ENCODE measurements around the gene CPTP. TPM values are rescaled to one million over a fixed set of nuclear protein-coding genes. Genes with fewer than 3 reads are reported as not detected.
A peak's percentile ranks its signal among the peaks of the same experiment; 100 is the strongest.

CPTP gene
- total RNA-seq, 2 experiments from 2014 or later, result 18.5 to 21.4 TPM

DNA sequence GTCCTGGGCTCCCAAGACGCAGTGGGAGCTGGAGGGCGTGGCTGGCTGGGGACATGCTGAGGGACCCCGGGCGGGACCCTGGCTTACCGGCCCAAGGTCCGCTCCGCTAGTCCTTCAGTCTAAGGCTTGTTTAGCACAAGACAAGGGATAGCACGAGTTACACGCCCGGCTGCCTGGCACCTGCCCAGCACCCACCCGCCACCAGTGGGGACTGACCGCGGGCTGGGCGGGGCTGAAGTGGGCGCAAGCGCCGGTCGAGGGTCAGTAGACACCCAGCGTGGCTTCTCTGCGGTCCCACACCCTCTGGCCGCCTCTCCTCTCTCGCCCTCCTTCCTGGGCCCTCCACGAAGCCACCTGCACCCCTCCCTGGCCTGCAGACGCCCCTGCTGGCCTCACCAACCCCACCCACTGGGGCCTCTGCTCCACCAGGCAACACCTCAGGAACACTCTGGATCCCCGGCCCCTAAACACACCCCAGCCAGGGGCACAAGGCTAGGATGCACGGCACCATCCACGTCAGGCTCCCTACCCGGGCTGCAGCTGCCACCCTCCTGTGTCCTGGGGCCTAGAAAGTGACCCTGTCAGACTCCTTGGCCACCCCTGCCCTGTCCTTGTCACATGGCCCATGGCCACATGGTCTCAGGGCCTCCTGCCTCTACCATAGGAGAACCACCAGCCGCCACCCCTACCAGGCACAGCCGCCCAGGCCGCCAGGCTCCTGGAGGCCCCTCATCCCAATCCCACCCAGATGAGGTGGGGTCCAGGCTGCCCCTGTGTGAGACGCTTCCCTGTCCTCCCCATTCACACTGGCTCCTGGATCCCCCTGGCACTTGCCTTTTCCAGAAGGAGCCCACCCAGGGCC lies 12.6 kb downstream of the CPTP start:
- Mint-ChIP-seq H3K4me1 (ENCODE audit: low read depth) (no peaks in the 10 kb centered on the region), H3K4me3 (no peak overlapping the region), H3K36me3 (ENCODE audit: low read depth) (peaks cover 18% of the 10 kb centered on the region), H3K9me3 (ENCODE audit: insufficient read depth) (no peaks in the 10 kb centered on the region), H3K27ac (no peak overlapping the region), H3K27me3 (ENCODE audit: low read depth) (no peaks in the 10 kb centered on the region)
- CTCF ChIA-PET, result no interaction called here
- POLR2A ChIA-PET, result interaction anchor here (0.6 kb wide), 1 partner anchor 23 kb away, joined by 4 read pairs; no protein-coding TSS in a partner anchor
- ATAC-seq (no peak), DNase-seq (no peak)

GRCh38 chr1:1337793-1338147 lies 13.2 kb downstream of the CPTP start:
- Mint-ChIP-seq H3K4me3 (no peak overlapping the region), H3K27ac (no peak overlapping the region), H3K27me3 (ENCODE audit: low read depth) (no peaks in the 10 kb centered on the region), H3K9me3 (ENCODE audit: insufficient read depth) (no peaks in the 10 kb centered on the region), H3K4me1 (ENCODE audit: low read depth) (no peaks in the 10 kb centered on the region), H3K36me3 (ENCODE audit: low read depth) (peaks cover 18% of the 10 kb centered on the region)
- POLR2A ChIA-PET, result no interaction called here
- CTCF ChIA-PET, result no interaction called here
- DNase-seq, result no peak
- ATAC-seq, result peak; percentile 66

DNA sequence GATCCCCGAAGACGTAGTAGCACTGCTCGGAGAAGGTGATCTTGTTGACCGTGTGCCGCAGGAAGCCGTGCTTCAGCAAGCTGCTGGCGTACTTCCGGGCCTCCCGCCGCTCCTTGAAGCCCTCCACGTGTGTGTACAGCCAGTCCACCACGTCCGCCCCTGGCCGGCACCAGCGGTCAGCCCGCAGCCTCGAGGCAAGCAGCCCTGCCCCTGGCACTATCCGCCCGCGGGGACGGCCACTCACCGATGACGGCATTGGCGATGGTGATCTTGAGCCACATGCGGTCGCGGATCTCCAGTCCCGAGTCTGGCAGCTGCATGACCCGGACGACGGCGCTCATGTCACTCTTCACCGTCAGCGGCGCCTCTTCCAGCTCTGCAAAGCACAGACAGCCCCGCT lies 13.7 kb downstream of the CPTP start:
- ATAC-seq, result no peak
- POLR2A ChIA-PET, result no interaction called here
- H3K36me3 Mint-ChIP-seq (ENCODE audit: low read depth), result peaks cover 18% of the 10 kb centered on the region
- CTCF ChIA-PET, result no interaction called here
- DNase-seq, result no peak
- H3K9me3 Mint-ChIP-seq (ENCODE audit: insufficient read depth), result no peaks in the 10 kb centered on the region
- no peaks in the 10 kb centered on the region for H3K27me3 Mint-ChIP-seq (ENCODE audit: low read depth)
- no peaks in the 10 kb centered on the region for H3K4me1 Mint-ChIP-seq (ENCODE audit: low read depth)
- H3K27ac Mint-ChIP-seq, result no peak overlapping the region
- H3K4me3 Mint-ChIP-seq, result no peak overlapping the region

- Mint-ChIP-seq H3K4me3 (no peak overlapping the region), H3K4me1 (ENCODE audit: low read depth) (no peaks in the 10 kb centered on the region), H3K27ac (no peak overlapping the region), H3K36me3 (ENCODE audit: low read depth) (peaks cover 18% of the 10 kb centered on the region), H3K27me3 (ENCODE audit: low read depth) (no peaks in the 10 kb centered on the region), H3K9me3 (ENCODE audit: insufficient read depth) (no peaks in the 10 kb centered on the region)
- no peak for DNase-seq
- POLR2A ChIA-PET, result no interaction called here
- ATAC-seq, result no peak
- CTCF ChIA-PET, result no interaction called here
Measured at GRCh38 chr1:1340185-1340584, 15.6 kb downstream of the CPTP start.

DNA sequence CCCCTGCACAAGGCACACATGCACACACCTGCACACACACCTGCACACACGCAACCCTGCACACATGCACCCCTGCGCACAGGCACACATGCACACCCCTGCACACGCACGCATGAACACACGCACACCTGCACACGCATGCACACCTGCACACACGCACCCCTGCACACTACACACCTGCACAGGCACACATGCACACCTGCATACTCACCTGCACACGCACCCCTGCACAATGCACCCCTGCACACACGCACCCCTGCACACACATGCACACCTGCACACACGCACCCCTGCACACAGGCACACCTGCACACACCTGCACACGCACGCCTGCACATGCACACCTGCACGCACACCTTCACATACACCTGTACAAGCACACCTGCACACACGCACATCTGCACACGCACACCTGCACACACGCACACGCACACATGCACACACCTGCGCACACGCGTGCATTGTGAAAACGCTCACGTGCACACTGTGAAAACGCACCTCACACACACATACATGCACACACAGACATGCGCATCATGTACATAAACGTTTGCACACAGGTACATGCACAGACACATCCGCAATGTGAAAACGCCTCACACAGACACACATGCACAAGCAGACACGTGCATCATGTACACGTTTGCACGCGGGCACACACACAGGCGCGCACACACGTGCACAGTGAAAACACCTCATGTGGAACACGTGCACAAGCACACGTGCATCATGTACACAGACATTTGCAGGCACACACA lies 16.4 kb downstream of the CPTP start:
- H3K4me3 Mint-ChIP-seq, result no peak overlapping the region
- peaks cover under 1% of the 10 kb centered on the region for H3K4me1 Mint-ChIP-seq (ENCODE audit: low read depth)
- ChIA-PET CTCF (no interaction called here), POLR2A (no interaction called here)
- ATAC-seq (no peak), DNase-seq (no peak)
- H3K9me3 Mint-ChIP-seq (ENCODE audit: insufficient read depth), result no peaks in the 10 kb centered on the region
- H3K27me3 Mint-ChIP-seq (ENCODE audit: low read depth), result no peaks in the 10 kb centered on the region
- H3K27ac Mint-ChIP-seq, result no peak overlapping the region
- H3K36me3 Mint-ChIP-seq (ENCODE audit: low read depth), result peaks cover 18% of the 10 kb centered on the region

DNA sequence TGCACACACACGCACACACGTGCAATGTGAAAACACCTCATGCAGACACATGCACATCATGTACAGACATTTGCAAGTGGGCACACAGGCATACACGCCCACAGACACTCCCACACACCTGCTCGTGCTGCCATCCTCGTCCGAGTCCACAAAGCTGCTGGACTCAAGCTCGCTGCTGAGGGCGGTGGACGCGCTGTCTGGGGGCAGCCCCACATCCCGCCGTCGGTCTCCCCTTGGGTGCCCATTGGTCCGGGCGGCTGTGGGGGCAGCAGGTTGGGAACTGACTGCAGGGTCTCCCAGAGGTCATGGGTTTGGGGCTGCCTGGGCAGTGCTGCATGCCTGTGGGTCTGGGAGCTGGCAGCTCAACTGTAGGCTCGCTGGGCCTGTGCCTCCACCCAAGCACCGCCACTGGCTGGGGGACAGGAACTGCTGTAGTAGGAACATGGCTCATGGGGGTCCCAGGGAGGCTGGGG lies 17.0 kb downstream of the CPTP start:
- DNase-seq (no peak), ATAC-seq (no peak)
- CTCF ChIA-PET, result no interaction called here
- no peak overlapping the region for H3K4me3 Mint-ChIP-seq
- peaks cover 18% of the 10 kb centered on the region for H3K36me3 Mint-ChIP-seq (ENCODE audit: low read depth)
- no peaks in the 10 kb centered on the region for H3K27me3 Mint-ChIP-seq (ENCODE audit: low read depth)
- peaks cover 3% of the 10 kb centered on the region for H3K4me1 Mint-ChIP-seq (ENCODE audit: low read depth)
- POLR2A ChIA-PET, result no interaction called here
- H3K27ac Mint-ChIP-seq, result no peak overlapping the region
- no peaks in the 10 kb centered on the region for H3K9me3 Mint-ChIP-seq (ENCODE audit: insufficient read depth)

- peaks cover 7% of the 10 kb centered on the region for H3K4me1 Mint-ChIP-seq (ENCODE audit: low read depth)
- POLR2A ChIA-PET, result no interaction called here
- H3K9me3 Mint-ChIP-seq (ENCODE audit: insufficient read depth), result no peaks in the 10 kb centered on the region
- no peaks in the 10 kb centered on the region for H3K27me3 Mint-ChIP-seq (ENCODE audit: low read depth)
- peaks cover 18% of the 10 kb centered on the region for H3K36me3 Mint-ChIP-seq (ENCODE audit: low read depth)
- ATAC-seq (no peak), DNase-seq (no peak)
- H3K4me3 Mint-ChIP-seq, result no peak overlapping the region
- no peak overlapping the region for H3K27ac Mint-ChIP-seq
- CTCF ChIA-PET, result no interaction called here
Measured at GRCh38 chr1:1342061-1342562, 17.5 kb downstream of the CPTP start.

DNA sequence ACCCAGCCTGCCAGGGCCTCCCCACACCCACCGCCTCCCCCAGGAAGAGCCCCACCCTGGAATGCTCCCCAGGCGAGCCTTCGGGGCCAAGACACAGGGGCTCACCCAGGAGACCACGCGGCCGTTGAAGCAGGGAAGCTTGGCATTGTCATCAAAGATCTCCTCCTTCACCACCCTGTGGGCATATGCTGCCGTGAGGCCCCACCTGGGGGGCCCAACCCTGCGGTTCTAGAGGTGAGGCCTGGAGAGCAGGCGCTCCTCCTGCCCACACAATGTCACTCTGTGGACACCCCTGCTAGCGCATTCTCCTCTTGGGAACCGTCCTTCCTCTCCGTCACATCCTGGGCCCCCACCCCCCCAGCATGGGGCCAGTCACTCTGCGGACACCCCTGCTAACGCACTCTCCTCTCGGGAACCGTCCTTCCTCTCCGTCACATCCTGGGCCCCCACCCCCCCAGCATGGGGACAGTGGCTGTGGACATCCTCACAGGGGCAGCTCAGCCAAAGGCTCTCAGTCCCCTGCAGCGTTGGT lies 18.0 kb downstream of the CPTP start:
- CTCF ChIA-PET, result no interaction called here
- no peak for ATAC-seq
- no peaks in the 10 kb centered on the region for H3K9me3 Mint-ChIP-seq (ENCODE audit: insufficient read depth)
- POLR2A ChIA-PET, result no interaction called here
- H3K36me3 Mint-ChIP-seq (ENCODE audit: low read depth), result peaks cover 18% of the 10 kb centered on the region
- peaks cover 13% of the 10 kb centered on the region for H3K4me1 Mint-ChIP-seq (ENCODE audit: low read depth)
- DNase-seq, result no peak
- H3K4me3 Mint-ChIP-seq, result no peak overlapping the region
- H3K27me3 Mint-ChIP-seq (ENCODE audit: low read depth), result no peaks in the 10 kb centered on the region
- no peak overlapping the region for H3K27ac Mint-ChIP-seq

GRCh38 chr1:1343811-1344421 lies 19.3 kb downstream of the CPTP start:
- Mint-ChIP-seq H3K36me3 (ENCODE audit: low read depth) (peaks cover 14% of the 10 kb centered on the region), H3K4me3 (no peak overlapping the region), H3K4me1 (ENCODE audit: low read depth) (peaks cover 20% of the 10 kb centered on the region), H3K27me3 (ENCODE audit: low read depth) (no peaks in the 10 kb centered on the region), H3K9me3 (ENCODE audit: insufficient read depth) (no peaks in the 10 kb centered on the region), H3K27ac (no peak overlapping the region)
- ChIA-PET CTCF (no interaction called here), POLR2A (no interaction called here)
- no peak for DNase-seq
- no peak for ATAC-seq

- Mint-ChIP-seq H3K27me3 (ENCODE audit: low read depth) (no peaks in the 10 kb centered on the region), H3K36me3 (ENCODE audit: low read depth) (peaks cover 11% of the 10 kb centered on the region), H3K9me3 (ENCODE audit: insufficient read depth) (no peaks in the 10 kb centered on the region), H3K4me1 (ENCODE audit: low read depth) (peaks cover 20% of the 10 kb centered on the region), H3K27ac (no peak overlapping the region), H3K4me3 (no peak overlapping the region)
- POLR2A ChIA-PET, result interaction anchor here (1.4 kb wide), 1 partner anchor 30 kb away, joined by 3 read pairs; the partner anchor contains the start of gene AURKAIP1
- CTCF ChIA-PET, result no interaction called here
- no peak for ATAC-seq
- DNase-seq, result no peak
Measured at GRCh38 chr1:1344655-1345361, 20.2 kb downstream of the CPTP start.

GRCh38 chr1:1345384-1345783 lies 20.8 kb downstream of the CPTP start:
- CTCF ChIA-PET, result no interaction called here
- H3K27ac Mint-ChIP-seq, result no peak overlapping the region
- ATAC-seq (no peak), DNase-seq (no peak)
- peaks cover 20% of the 10 kb centered on the region for H3K4me1 Mint-ChIP-seq (ENCODE audit: low read depth)
- H3K27me3 Mint-ChIP-seq (ENCODE audit: low read depth), result no peaks in the 10 kb centered on the region
- no peaks in the 10 kb centered on the region for H3K9me3 Mint-ChIP-seq (ENCODE audit: insufficient read depth)
- POLR2A ChIA-PET, result interaction anchor here (1.4 kb wide), 1 partner anchor 30 kb away, joined by 3 read pairs; the partner anchor contains the start of gene AURKAIP1
- H3K4me3 Mint-ChIP-seq, result no peak overlapping the region
- H3K36me3 Mint-ChIP-seq (ENCODE audit: low read depth), result peaks cover 11% of the 10 kb centered on the region

All from activated CD8-positive, alpha-beta T cell treated with anti-CD3 and anti-CD28 coated beads, Interleukin-2, amount 10 ng/mL, durations not matched to agents 7 days and 5 days (primary cell).